NAMALWA (cell line): ENCODE results near the gene SRP68.

Experiments used
- DNase-seq: peaks from one replicate; pipeline ENCODE4 v3.0.0-alpha.2; 2015; ENCODE audit warnings: low spot score

SRP68 gene

DNA sequence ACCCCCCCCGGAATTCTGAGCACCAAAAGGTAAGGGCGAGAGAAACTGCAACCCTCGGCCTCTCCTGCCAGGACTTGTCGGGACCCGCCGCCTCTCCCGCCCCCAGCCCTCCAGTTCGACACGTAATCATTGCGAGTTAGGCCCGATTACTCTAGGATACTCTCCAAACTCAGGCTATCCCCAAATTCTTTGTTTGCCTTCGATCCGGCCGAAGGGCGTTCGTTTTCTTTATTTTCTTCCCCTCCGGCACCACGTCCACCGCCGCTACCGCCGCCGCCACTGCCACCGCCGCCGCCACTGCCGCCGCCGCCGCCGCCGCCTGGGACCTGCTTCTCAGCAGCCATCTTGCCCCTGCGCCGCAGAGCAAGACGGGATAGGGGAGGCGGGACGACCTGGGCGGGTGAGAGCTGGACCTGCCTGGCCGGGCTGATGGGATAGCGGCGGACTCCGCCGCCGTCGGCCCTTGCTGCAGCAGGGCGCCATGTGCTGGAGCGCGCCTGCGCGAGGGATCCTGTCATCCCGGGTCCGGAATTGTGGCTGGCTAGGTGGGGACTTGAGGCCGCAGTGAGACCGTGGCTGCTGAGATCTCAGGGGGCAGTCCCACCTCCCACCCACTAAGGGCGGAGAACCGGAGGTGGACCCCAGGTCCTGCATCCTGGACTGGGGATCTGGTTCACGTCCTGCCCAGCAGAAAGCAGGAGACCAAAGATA lies at the start of gene SRP68:
Gene SRP68, minus strand, starts transcription at position 370 of the 711 bp plus-strand sequence. Its CDS starts 26 bp downstream, at position 344.
- peak; percentile 77 for DNase-seq

DNA sequence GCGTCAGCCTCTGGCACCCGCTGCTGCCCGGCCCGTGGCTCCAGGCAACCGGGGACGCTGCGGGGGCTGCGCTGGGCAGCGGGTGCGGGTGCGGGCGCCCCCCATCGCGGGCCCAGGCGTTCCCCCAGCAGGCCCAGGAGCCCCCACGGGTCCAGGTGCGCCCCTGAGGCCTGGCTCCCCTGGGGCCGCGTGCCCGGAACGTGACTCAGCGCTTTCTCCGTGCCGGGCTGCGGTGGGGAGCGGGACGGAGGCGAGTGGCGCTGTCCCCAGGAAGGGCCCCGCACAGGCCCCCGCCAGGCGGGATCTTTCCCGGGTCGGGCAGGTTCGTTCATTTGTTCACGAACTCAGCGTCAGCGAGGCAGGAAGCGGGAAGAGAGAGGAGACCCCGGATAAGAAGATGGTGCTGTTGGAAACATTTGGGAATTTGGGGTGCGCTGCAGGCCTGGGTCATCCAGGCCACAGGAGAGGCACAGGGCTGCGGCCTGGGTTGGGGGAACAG lies 49.7 kb upstream of the SRP68 start:
- DNase-seq, result no peak

DNA sequence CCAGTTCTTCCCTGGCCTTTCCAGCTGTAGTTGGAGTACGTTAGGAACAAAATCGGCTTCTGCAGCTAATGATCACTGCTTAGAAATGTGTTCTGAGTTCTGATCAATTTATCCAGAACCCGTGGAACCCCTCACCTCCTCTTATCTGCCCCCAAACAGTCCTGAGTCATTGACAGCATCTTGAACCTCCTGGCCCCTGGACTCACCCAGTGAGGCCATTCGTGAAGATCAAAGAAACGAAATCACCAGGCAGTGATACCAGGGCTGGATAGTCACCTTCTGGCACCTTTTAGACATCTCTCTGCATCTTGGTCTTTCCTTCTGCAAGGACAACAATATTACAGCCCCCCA lies 48.3 kb upstream of the SRP68 start:
- no peak for DNase-seq

DNA sequence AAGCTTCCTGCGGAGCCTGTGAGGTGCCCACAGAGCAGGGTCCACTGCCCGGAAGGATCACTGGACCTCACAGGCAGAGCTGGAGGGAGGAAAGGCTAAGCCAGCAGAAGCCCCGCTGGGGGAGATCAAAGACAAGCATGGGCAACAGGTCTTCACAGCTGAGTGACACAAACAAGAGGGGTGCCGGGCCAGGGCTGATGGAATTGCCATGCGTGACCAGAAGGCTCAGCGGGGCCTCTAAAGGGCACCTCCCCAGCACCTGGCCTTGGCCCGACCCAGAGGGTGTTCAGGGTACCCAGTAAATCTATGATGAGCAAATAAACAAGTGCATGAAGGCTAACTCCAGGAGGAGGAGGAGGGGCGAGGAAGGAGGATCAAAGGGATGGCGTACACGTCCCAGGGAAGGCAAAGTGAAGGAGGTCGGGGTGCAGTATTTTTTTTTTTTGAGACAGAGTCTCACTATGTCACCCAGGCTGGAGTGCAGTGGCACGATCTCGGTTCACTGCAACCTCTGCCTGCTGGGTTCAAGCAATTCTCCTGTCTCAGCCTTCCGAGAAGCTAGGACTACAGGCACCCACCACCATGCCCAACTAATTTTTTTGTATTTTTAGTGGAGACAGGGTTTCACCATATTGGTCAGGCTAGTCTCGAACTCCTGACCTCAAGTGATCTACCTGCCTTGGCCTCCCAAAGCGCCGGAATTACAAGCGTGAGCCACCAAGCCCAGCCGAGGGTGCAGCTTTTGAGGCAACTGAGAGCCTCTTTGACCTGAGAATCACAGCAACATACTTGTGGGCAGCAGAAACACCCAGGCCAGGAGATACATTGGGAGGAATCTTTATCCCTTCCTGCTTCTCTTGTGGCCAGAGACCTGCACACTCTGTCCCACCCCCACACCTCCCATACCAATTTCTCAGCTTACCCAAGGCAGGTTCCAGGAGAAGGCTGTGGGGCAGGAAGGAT lies 47.4 kb upstream of the SRP68 start:
- DNase-seq, result no peak

DNA sequence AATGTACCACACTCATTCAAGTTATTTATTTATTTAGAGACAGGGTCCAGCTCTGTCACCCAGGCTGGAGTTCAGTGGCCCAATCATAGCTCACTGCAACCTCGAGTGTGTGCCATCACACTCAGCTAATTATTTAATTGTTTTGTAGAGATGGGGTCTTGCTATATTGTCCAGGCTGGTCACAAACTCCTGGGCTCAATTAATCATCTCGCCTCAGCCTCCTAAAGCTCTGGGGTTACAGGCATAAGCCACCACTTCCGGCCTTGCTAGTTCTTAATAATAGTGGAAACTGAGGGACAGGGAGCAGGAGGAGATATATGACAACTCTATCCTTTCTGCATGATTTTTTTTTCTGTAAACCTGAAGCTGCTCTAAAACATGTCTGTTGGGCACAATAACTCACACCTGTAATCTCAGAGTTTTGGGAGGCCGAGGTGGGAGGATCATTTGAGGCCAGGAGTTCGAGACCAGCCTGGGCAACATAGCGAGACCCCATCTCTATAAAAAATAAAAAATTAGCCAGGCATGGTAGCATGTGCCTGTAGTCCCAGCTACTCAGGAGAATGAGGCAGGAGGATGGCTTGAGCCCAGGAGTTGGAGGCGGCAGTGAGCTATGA lies 42.9 kb upstream of the SRP68 start:
- no peak for DNase-seq

DNA sequence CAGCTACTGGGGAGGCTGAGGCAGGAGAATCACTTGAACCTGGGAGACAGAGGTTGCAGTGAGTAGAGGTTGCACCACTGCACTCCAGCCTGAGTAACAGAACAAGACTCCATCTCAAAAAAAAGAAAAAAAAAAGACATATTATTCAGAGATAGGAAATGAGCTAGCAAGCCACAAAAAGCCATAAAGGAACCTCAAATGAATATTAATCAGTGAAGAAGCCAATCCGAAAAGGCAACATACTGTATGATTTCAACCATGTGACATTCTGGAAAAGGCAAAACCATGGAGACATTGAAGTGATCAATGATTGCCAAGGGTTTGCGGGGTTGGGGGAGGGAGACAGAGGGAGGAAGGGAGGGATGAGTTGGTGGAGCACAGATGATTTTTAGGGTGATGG lies 39.6 kb upstream of the SRP68 start:
- no peak for DNase-seq

DNA sequence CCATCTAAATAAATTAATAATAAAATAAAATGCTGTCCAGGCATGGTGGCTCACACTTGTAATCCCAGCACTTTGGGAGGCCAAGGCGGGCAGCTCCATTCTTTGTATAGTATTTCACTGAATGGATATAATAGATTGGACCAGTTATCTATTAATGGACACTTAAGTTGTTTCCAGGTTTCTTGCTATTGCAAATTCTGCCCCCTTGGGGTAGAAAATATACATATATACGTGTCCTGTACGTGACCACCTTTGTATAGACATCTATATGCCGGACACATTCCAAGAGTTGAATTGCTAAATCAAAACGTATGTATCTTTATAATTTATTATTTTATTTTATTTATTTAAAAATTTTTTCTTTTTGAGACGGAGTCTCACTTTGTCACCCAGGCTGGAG lies 35.2 kb upstream of the SRP68 start:
- DNase-seq, result peak; percentile 59

DNA sequence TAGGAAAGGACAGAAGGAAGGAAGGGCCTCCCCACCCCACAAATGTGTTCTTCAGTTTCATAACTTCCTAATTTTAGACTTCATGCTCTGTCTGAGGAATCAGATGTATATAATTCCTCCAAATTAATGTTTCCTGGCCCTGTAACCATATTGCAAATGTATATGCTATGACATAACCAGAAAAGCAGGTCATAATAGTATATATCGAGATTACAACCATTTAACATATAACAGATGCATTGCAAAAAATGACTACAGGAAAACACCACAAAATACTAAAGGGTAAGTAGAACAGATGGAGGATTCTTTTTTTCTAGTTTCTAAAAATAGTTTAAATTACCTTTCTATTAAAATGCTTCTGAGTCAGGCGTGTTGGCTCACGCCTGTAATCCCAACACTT lies 34.4 kb upstream of the SRP68 start:
- DNase-seq, result no peak

DNA sequence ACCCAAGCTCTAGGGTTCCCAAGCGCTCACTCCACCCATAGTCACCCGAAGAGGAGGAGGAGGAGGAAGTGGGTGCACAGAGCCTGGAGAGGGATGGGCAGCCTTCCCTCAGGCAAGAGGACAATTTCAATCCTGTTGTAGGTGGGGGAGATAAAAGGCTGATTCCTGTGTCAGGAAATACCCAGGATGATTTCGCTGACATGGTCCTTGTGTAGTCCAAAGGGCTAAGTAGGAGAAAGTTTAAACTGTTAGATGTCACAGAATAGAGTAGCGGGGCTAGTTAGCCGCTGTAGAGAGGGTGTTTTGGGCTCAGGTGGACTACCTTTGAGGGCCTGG lies 32.5 kb upstream of the SRP68 start:
- no peak for DNase-seq

DNA sequence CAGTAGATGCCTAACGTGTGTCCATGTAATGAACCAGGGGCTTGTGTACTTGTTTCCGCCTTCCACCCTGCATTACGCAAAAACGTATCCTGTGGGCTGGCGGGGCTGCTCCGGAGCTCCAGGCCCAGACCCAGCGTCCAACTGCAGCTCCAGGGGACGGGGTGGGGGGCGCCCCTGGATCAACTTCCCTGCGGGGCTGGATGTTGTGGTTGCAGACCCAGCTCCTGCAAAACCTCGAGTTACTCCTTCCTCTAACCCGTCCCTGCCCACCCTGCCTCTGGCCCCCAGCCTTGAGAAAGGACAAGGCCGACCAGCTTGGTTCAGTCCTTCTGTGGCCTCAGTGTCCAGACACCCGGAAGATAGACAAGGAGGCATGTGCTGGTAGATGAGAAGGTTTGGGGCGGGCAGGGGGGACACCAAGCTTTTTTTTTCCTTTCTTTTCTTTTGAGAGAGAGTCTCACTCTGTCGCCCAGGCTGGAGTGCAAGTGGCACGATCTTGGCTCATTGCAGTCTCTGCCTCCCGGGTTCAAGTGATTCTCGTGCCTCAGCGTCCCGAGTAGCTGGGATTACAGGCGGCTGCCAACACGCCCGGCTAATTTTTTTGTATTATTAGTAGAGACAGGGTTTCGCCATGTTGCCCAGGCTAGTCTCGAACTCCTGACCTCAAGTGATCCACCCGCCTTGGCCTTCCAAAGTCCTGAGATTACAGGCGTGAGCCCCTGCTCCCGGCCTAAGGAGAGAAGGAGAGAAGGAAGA lies 32.0 kb upstream of the SRP68 start:
- DNase-seq, result no peak

DNA sequence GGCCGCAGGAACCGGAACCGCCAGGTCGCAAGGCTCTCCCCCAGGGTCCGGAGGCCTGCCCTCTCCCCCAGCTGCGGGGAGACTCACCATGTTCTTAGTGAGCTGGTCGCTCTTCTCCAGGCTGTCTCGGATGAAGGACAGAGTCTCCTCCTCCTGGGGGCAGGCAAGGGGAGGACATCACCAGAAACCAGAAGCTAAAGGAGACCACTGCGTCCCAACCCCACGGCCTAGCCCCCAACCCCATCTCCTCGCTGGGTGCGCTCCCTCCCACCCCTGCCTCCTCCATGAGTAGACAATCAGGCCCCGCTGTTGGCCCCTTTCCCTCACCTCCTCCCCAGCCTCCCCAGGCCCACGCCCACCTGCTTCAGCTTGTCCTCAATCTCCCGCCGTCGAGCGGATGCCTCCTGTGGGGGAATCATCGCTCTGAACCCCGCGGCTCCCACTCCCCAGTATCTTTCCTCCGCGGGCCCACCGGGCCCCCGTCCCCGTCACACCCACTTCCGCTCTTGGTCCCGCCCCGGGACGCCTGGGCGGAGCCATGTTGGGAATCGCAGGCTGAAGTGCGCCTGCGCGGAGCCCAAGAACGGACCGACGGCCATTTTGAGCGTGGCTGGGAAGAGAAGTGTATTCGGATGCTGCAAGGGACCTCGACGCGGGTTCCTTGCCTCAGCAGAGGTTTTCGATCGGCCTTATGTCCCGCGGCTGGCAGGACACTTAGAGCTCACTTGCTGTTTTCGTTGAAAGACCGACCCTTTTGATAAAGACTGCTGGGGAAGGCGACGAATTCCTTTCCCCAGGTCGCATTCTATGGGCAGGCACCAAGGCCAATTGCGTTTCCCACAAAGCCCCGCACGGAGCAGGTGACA lies 31.2 kb upstream of the SRP68 start, which contains the start of gene EXOC7:
Gene EXOC7, minus strand, starts transcription at position 514 of the 866 bp plus-strand sequence. Its CDS starts 95 bp downstream, at position 419.
- peak; percentile 96 for DNase-seq

DNA sequence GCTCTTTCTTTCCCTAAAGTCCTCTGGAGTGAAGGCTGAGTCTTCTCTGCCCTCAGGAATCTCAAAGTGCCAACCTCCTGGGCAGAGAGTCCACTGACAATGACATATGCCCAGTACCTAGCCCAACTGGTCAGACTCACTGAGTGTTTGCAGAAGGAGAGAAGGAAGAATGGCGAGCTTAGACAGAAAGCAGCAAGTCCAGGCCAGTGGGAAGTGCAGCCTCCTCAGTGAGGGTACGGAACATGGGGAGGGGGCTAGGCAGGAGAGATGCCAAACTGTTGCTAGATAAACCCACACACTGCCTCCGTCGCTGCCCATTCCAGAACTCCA lies 30.6 kb upstream of the SRP68 start:
- DNase-seq, result no peak

DNA sequence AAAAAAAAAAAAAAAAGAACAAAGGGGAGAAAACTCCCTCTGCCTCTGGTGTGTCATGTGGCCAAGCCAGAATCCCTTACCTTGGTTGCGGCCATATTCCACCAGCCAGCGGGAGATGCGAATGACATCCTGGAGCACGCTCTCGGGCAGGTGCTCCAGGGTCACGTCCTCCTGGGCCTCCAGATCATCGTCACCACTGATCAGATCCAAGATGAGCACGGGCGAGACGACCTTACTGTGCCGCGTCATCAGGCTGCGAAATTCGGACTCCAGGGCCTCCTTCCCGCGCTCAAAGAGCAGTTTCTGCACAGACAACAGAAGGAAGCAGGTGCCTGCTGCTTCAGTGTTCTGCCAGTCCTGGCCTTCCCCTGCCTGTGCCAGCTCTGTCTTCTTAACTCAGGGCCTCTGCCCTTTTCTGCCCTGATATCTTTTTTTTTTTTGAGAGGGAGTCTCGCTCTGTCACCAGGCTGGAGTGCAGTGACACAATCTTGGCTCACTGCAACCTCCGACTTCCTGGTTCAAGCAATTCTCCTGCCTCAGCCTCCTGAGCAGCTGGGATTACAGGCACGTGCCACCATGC lies 25.5 kb upstream of the SRP68 start:
- no peak for DNase-seq

DNA sequence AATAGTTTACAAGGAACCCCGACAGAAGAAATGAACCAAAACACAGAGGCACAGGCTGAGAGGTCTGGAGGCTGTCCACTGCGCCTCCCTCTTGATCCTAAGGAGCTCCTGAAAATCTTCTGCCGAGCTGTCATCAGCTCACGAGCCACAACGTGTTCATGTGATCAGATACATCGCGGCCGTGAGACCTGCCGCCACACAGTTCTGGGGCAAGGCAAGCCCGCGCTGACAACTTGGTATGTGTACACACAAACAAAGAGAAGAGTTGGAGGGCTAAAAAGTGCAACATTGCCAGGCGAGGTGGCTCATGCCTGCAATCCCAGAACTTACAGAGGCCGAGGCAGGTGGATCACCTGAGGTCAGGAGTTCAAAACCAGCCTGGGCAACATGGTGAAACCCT lies 23.6 kb upstream of the SRP68 start:
- no peak for DNase-seq

DNA sequence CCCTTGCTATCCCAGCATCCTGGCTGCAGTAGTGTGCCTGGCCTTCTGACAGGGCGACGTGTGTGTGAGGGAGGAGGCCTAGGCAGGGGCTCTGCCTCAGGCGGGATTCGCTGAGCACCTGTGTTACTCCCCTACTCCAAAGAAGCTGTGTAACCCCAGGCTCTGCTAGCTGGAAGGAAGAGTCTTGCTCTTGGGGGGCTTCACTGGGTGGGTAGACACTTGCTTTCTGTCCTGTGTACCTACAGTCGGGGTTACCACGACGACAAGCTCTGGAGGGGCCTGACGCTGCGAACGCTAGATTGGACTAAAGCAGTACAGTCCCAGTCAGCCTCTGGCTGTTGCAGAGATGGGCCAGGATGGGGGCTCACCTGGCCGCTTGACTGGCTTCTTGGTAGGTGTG lies 21.7 kb upstream of the SRP68 start:
- no peak for DNase-seq

DNA sequence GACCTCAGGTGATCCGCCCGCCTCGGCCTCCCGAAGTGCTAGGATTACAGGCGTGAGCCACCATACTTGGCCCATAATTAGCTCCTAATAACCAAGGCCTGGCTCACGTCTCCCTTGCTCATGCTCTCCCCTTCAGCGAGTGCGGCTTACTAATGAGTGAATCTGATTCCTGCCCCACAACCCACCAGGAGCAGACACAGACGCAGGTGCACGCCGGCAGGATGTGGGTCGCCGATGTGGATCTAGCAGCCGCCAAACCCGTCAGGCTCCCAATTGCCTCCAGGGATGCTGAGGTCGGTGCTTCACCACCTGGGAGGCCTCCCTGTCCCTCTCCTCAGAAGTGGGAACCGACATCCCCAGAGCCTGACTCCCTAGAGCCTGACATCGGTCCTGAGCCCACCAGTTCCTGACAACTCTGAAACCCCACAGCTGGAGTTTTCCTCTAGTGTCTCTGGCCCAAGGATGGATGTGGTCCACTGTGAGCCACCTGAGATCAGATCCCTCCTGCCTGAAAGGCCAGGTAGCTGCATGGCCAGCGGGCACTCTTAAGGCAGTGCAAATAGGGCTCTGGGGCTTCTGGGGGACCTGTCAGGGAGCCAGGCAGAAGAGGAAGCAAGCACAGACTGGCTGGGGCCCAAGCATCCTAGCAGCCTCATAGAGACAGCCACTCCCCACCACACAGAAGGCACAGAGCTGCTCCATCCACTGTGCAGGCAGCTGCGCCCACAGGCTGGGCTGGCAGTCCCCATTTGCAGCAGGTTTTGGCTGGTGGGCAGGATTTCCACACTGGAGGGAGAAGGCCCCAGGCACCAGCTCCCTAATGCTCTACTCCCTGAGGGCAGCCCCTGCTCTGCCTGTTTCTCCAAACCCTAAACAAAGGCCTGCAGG lies 20.5 kb upstream of the SRP68 start:
- DNase-seq, result no peak

DNA sequence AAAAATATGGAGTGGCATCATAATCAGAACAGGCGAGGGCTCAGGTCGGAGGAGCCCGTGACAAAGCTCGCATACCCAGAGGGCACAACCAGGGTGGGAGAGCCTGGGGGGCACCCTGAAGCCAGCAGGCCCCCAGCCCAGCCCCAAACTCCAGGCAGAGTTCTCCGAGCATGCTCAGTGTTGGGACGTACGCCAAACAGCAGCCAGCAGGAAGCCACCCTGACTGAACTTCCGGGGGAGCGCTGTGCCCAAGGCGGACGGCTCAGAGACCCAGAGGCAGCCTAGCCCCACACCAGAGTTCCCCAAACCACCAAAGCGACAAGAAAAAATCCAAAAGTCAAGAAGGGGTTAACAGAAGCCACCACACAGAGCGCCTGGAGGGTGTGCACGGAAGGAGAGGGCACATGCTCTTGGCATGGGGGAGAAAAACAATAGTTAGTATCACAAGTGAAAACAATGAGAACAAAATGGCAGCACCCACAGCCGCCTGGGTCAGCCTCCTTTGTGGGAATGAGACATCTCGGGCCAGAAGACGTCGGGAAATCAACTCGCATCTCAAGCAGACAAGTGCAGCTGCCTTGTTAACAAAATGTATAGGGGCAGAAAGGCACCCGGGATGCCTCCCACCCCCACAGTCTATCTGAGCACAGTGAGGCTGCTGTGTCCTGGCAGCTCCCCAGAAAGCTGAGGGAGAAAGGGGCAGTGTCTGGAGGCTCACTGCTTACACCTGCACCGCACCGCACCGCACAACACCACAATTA lies 19.4 kb upstream of the SRP68 start:
- no peak for DNase-seq

DNA sequence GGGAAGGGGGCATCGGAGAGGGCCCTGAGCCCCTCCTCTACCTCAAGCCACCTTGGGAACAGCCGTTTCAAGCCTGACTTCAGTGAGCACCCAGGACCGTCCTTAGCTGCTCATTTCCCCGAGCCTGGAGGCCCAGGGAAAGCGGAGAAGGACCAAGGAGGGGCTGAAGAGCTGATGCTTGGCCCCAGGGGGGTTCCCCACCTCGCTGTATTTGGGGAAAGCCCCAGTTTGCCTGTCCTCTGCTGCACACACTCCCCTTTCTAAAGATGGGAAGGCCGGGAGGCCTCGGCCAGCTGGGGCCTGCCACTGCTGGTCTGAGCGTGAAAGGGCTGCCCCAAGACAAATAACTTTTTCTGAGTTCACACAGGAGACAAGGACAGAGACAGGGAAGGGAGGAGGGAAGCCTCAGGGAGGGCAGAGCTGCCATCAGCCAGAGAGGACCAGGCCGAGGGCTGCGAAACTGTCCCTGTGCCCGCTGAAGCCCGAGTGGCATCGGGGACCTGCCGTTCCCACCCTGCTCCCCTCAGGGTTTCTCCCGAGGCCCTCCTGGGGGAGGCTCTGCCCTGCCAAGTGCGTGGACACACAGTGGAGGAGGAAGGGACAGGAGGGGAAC lies 18.3 kb upstream of the SRP68 start:
- DNase-seq, result no peak
